OCI-LY7 (cell line): ENCODE results near the gene PHTF1.

Source experiments
- EZH2phosphoT487 ChIP-seq: fragments of 200-600 bp; sonication (generic); IDR thresholded peaks from 2 replicates; pipeline ENCODE4 v1.6.1; 2018; ENCODE audit warnings: low read depth, borderline replicate concordance, mild to moderate bottlenecking, mixed run types, antibody characterized with exemption, low read length, moderate library complexity, mixed read lengths
- TF ChIP-seq, protein P1 (sequence below): fragments of 200-600 bp; sonication (generic); conservative IDR thresholded peaks from 2 replicates; pipeline ENCODE4 v1.5.1; 2014; ENCODE audit warnings: mild to moderate bottlenecking, antibody characterized with exemption, low read length, moderate library complexity, mixed read lengths

DNA sequence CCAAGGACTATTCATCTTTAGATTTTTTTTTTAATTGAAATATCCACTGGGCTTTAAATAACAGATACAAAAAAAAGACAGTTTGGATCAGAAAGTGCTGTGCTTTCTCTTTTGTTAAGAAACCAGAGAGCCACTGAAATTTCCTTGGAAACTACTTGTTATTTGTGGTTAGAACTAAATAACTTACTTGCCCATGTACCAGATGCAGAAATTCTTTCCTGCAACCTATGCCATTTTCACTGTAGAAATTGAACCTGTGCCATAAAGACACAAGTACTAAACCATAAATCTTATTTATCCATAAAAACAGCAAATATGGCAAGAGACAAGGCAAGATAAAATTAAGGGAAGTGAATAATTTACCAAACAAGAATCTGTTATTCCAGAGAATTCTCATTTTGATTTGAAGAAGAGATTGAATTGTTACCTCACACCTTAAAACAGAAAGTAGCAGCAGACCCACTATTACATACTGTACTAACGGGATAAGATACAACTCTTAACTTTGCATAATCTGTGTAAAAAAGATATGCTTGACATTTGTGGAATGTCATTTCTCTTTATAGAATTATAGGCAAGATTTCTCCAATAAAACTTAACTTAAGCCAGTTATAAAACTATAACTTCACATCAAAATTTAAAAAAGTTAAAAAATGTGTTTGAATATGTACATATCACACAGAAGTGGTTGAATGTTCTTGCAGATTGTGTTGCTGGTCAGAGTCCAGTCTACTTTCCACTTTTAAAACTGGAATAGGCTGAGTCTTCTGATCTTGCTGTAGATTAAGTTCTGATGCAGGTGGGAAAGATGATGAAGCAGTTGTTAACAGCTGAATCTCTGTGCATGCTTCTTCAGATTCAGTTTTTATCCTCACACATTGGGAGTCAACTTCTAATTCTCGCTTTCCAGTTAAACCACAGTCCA lies 6.3 kb upstream of the PHTF1 start:
- no peak for TF ChIP-seq EZH2phosphoT487
- TF ChIP-seq, protein P1, sequence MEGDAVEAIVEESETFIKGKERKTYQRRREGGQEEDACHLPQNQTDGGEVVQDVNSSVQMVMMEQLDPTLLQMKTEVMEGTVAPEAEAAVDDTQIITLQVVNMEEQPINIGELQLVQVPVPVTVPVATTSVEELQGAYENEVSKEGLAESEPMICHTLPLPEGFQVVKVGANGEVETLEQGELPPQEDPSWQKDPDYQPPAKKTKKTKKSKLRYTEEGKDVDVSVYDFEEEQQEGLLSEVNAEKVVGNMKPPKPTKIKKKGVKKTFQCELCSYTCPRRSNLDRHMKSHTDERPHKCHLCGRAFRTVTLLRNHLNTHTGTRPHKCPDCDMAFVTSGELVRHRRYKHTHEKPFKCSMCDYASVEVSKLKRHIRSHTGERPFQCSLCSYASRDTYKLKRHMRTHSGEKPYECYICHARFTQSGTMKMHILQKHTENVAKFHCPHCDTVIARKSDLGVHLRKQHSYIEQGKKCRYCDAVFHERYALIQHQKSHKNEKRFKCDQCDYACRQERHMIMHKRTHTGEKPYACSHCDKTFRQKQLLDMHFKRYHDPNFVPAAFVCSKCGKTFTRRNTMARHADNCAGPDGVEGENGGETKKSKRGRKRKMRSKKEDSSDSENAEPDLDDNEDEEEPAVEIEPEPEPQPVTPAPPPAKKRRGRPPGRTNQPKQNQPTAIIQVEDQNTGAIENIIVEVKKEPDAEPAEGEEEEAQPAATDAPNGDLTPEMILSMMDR: no peak
